Stimulated activated naive CD4-positive, alpha-beta T cell (primary cell): Measurements from ENCODE around the gene SLC25A48.

Experiments used
- DNase-seq, 6 experiments: peaks; one replicate each; lab custom pipeline; 2025; lab: John Stamatoyannopoulos, UW

Gene SLC25A48

GRCh38 chr5:135920199-135920598 lies 85.7 kb downstream of the SLC25A48 start:
- no peak for DNase-seq

GRCh38 chr5:135921388-135921787 lies 86.9 kb downstream of the SLC25A48 start:
- no peak for DNase-seq

- DNase-seq = no peak
Measured at GRCh38 chr5:135930029-135930948, 95.8 kb downstream of the SLC25A48 start.

- no peak for DNase-seq
Measured at GRCh38 chr5:135930949-135931295, 96.5 kb downstream of the SLC25A48 start.

- DNase-seq = no peak
Measured at GRCh38 chr5:135934939-135935338, 100.5 kb downstream of the SLC25A48 start.

- DNase-seq = no peak
Measured at GRCh38 chr5:135937245-135937911, 102.9 kb downstream of the SLC25A48 start.
